HS-27A (cell line): ENCODE measurements around the gene TMEM19.
A peak's percentile ranks its signal among the peaks of the same experiment; 100 is the strongest.

Source experiments
- DNase-seq: peaks from one replicate; pipeline ENCODE4 v3.0.0-alpha.2; 2012; ENCODE audit warnings: low read depth, missing footprints

Gene TMEM19

DNA sequence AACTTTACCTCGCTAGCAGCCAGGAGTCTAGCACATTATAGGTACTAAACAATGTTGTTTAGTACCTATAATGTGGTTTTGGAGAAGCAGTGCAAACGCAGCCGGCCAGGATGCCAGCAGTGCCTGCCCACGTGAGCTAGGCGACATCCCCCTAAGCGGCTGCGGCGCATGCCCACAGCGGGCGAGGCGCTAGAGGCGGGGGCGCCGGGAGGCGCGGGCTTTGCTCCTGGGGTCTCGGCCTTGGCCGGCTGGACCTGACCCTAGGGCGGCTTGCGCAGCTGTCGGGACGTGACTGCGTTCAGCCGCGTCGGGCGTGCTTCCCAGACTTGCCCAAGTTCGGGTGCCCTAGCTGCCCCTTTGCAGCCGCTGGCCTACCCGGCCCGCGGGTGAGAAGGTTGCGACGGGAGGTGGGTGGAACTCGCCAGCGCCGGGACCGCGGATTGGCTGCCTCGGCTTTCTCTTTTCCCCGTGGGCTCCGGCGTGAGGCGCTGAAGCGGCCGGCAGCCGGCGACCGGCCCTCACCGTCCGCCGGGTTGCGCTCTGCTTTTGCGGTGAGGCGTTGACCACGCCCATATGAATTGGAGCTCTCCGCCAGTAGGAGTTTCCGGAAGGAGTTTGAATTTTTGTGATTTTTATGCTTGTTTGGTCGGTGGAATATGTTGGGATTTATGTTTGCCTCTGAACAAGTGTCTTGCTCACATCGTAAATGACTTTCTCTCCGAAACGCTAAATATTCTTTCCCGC is at the start of gene TMEM19:
TMEM19 (plus strand) TSS at position 169 of the 744 bp plus-strand sequence. CDS start 599 bp downstream, outside the sequence.
- DNase-seq: peak; percentile 81

- DNase-seq: peak; percentile 30
These were observed 49.2 kb upstream of the TMEM19 start for GRCh38 chr12:71636704-71637115.

DNA sequence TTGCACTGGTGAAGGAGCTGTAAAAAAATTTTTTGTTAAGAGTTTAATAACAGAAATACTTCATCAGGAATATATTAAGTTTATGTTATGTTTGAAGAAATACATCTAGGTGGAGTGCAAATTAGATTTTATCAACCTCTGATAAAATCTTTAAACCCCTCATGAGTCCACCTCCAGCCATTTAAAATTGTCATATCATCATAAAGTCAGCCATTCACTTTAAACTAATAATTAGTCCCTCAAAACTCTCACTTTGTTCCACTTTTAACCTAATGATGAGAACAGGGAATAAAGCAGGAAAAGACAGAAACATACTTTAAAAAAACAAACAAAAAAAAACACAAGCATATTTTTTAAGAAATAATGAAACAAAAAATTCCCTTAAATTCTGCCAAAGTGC is 47.4 kb upstream of the TMEM19 start:
- DNase-seq: no peak

GRCh38 chr12:71639341-71639760 is 46.5 kb upstream of the TMEM19 start:
- no peak for DNase-seq

DNA sequence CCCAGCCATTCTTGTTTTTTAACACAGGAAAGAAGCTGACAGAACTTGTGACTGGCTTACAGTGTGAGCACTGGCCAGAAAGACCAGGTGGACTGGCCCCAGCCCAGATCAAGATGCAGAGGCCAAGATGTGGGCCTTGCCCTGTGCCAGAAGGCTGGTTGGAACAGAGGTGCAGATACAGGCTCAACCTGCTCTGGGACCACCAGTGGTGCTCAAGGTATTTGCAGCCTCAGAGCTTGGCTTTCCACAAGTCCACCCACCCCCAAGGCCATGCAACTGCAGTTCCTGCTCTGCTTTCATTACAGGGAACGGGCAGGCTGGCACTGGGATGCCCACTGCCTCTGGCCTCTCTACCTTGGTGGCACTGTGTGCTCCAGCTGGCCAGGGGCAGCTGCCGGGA is 45.6 kb upstream of the TMEM19 start:
- no peak for DNase-seq

GRCh38 chr12:71641390-71641789 is 44.5 kb upstream of the TMEM19 start:
- no peak for DNase-seq

GRCh38 chr12:71642264-71642663 is 43.6 kb upstream of the TMEM19 start:
- no peak for DNase-seq

DNA sequence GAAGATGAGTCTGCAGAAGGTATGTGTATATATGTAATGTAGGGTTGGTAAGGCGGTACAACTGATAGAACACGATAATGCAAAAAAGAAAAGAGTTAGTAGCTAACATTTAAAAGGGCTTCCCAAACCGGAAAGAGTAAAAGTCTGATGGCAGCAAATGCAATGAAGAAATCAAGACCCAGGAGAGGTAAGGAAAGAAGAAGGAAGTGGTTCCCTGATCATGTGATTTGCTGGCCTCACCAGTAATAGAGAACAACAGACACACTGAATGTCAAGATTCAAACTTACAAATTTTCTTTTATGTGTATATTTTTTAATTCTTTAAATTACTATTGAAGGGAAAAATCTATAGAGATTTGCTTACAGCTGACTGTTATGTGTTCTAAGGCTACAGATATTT is 40.6 kb upstream of the TMEM19 start:
- DNase-seq: no peak

DNA sequence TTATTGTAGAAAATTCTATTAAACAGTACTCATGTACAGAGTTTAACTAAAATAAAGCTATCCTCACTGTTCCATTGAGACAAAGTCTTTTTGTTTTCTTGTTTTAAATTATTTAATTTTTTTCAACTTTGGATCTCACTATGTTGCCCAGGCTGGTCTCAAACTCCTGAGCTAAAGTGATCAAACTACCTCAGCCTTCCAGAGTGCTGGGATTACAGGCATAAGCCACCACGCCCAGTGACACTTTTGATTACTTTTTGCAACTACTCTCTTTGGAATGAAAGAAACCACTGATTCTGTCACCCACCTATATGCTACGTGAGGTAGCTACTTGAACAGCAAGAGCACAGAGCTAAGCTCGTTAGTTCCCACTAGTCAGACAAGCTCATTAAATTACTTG is 39.4 kb upstream of the TMEM19 start:
- DNase-seq: no peak

DNA sequence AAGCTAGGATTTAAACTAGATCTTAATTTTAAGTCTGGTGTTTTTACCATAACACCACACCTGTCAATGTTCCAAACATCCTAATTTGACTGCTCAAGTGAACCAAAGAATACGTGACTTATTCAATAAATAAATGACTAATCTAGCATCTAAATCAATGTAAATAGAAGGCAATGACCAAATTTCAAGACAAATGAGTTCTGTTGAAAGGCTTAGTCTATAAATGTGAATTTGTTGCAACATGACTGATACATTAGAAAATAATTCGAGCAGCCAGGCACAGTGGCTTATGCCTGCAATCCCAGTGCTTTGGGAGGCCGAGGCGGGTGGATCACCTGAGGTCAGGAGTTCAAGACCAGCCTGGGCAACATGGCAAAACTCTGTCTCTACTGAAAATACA is 37.3 kb upstream of the TMEM19 start:
- DNase-seq: no peak

GRCh38 chr12:71649401-71649800 is 36.5 kb upstream of the TMEM19 start:
- DNase-seq: no peak

GRCh38 chr12:71652656-71653055 is 33.2 kb upstream of the TMEM19 start:
- DNase-seq: no peak

GRCh38 chr12:71653137-71653536 is 32.7 kb upstream of the TMEM19 start:
- DNase-seq: no peak

DNA sequence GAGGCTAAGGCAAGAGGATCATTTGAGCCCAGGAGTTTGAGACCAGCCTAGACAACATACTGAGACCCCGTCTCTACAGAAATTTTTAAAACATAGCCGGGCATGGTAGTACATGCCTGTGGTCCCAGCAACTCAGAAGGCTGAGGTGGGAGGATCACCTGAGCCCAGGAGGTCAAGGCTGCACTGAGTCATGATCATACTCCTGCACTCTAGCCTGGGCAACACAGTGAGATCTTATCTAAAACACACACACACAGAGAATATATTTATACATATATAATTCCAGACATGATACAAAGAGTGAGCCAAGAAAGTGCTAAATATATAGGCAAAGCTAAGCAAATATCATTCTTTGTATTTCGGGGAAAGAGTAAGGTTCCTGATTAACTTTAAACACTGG is 31.7 kb upstream of the TMEM19 start:
- DNase-seq: no peak

DNA sequence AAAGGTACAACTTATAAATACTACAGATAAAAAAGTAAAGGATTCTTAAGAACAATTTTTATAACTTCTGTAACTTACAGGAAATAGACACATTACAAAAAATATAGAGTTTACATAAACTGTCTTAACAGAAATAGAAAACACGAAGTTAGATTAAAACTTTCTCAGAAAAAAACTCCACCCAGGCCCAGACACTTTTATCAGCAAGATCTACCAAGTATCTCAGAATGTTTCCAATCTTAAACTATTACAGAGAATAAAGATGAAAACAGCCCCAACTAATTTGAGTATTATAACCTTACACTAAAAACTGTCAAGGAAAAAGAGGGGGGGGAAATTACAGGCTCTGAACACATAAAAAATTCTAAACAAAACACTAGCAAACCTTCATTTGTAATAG is 30.4 kb upstream of the TMEM19 start:
- no peak for DNase-seq

GRCh38 chr12:71655907-71656306 is 30.0 kb upstream of the TMEM19 start:
- DNase-seq: no peak

- no peak for DNase-seq
These were observed 29.1 kb upstream of the TMEM19 start for GRCh38 chr12:71656740-71657139.

DNA sequence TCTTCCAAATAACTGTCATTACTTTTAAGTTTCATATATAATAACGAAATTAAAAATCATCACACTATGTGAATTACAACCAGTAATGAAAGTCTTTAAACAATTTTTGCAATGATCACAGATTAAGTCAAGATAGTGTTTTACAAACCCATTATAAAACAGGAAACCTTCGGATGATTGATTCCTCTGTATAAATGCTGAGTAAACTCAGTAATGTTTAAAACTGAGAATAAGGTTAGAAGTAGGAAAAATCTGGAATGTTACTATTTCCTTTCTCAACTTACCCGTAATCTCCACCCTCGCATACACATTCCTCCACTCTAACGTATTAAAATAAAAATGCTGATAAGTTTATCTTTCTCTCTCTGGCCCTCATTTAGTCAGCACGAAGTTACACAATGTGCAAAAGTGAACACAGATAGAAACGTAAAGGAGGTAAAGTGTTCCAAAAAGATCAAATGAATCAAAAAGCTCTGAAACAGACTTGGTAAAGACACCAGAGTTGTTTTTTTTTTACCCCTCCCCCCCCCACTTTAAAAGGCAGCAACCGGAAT is 23.8 kb upstream of the TMEM19 start:
- peak; percentile 31 for DNase-seq

DNA sequence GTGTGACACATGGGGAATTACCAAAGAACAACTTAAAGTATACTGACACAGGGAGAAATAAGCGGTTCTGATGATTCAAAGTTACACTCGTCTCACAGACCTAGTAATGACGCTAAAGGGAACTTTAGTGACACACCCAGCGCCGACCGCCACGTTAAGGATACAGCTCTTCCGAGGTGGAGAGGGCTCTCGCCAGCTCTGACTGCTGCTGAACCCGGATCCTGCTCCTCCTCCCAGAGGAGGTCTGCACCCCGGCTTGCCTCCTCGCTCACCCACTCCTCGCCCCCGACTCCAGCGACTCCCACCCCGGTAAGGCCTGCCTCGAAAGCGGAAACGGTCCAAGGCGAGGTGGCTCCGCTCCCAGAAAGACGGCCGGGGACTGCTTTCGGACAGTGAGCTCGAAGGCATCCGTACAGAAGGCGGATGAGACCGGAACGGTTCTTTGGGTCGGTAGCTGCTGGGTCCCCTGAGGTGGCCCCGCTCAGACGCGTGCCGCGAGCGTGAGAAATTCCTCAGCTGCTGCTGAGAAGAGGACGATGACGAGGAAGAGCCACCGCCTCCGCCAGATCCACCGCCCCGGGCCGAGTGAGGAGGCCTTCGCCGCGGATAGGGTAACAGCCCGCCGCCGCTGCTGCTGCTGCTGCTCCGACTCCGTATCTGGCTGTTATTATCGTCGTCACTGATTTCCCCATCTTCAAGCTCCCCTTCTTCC is 22.9 kb upstream of the TMEM19 start:
- peak; percentile 34 for DNase-seq

DNA sequence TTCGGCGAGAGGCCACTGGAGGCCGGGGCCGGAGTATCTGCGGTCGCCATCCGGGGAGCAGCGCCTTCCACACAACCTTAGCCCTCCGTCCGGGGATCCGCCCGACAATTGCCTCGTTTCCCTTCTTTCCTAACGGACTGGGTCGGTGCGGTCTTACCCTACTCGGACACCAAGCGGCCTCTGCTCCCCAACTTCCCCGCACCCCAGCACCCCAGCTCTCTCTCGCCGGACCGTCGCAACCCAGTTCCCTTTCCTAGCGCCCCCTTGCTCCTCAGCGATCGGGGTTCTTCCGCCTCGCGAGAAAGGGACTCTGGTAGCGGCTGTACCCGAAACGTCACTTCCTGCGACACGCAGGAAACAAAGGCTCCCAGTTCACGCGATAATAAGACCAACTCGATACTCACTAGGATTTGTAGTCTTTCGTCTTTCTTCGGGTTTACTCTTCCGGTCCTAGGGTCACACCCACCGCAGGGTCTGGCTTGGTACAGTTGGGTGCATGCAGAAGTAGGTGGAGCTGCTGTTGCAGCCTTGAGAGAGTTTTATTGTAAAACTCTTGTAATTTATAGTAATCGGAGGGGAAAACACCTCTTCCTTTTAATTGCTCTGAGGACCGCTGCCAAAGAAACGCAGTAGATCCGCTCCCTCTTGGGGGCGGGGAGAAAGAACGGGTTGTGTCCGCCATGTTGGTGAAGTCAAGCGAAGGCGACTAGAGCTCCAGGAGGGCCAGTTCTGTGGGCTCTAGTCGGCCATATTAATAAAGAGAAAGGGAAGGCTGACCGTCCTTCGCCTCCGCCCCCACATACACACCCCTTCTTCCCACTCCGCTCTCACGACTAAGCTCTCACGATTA is 22.1 kb upstream of the TMEM19 start, which contains the start of the genes THAP2 and ZFC3H1:
THAP2 (plus strand) TSS at position 741 of the 850 bp plus-strand sequence. CDS start 209 bp downstream, outside the sequence.
ZFC3H1 (minus strand) TSS at position 288 of the 850 bp plus-strand sequence; CDS start at position 50, 238 bp downstream.
- peak; percentile 98 for DNase-seq

- no peak for DNase-seq
These were observed 21.3 kb upstream of the TMEM19 start for GRCh38 chr12:71664411-71665089.
